Right renal cortex interstitium (tissue), 3 donors: ENCODE data around the gene ATP6V1B1. TPM values are rescaled to one million over a fixed set of nuclear protein-coding genes. Genes with fewer than 3 reads are reported as not detected.

Source experiments
- DNase-seq, 3 donors: peaks; one replicate each; pipeline ENCODE4 v3.0.0-alpha.2; 2013; ENCODE audit warnings: low read depth in 3 of 3, low spot score in 2 of 3
- polyA plus RNA-seq, 3 donors: library from polyadenylated mRNA; unstranded; fragments of 120-200 nt; gene quantifications; one replicate each; pipeline ENCODE4 v1.2.1, GENCODE V29; 2013; ENCODE audit not compliant: insufficient read length in 3 of 3

The ATP6V1B1 gene
- polyA plus RNA-seq, 3 donors: 58.0 to 68.8 (median 67.3) TPM

GRCh38 chr2:70942396-70943204, 6.9 kb downstream of the ATP6V1B1 start:
- no peak for DNase-seq

- no peak for DNase-seq
Measured at GRCh38 chr2:70943205-70943871, 7.6 kb downstream of the ATP6V1B1 start.

GRCh38 chr2:70944111-70944690, 8.5 kb downstream of the ATP6V1B1 start:
- no peak for DNase-seq

GRCh38 chr2:70946832-70947442, 11.2 kb downstream of the ATP6V1B1 start:
- no peak for DNase-seq

- no peak for DNase-seq
Measured at GRCh38 chr2:70947556-70948184, 12.0 kb downstream of the ATP6V1B1 start.

- peak; percentile 52 to 67 (median 56) for DNase-seq
Measured at GRCh38 chr2:70948337-70949003, 12.8 kb downstream of the ATP6V1B1 start.

- no peak for DNase-seq
Measured at GRCh38 chr2:70949086-70949485, 13.4 kb downstream of the ATP6V1B1 start.

GRCh38 chr2:70954886-70955285, 19.2 kb downstream of the ATP6V1B1 start:
- DNase-seq: no peak

GRCh38 chr2:70956141-70956540, 20.4 kb downstream of the ATP6V1B1 start:
- DNase-seq: no peak

- no peak for DNase-seq
Measured at GRCh38 chr2:70957798-70958197, 22.1 kb downstream of the ATP6V1B1 start.

GRCh38 chr2:70958759-70959158, 23.1 kb downstream of the ATP6V1B1 start:
- no peak for DNase-seq

GRCh38 chr2:70959271-70959761, 23.6 kb downstream of the ATP6V1B1 start:
- DNase-seq: no peak

GRCh38 chr2:70959851-70960832, 24.4 kb downstream of the ATP6V1B1 start:
- DNase-seq: no peak

- DNase-seq: no peak
Measured at GRCh38 chr2:70960833-70961647, 25.3 kb downstream of the ATP6V1B1 start.

GRCh38 chr2:70961648-70961994, 25.9 kb downstream of the ATP6V1B1 start:
- no peak for DNase-seq

- no peak for DNase-seq
Measured at GRCh38 chr2:70962211-70962884, 26.6 kb downstream of the ATP6V1B1 start.
